ENCODE results near the gene RASGRP4.

- no peak for TF ChIP-seq CTCF (IDR thresholded peaks at IDR 0.05; ENCODE audit: insufficient read depth, low read depth, low read length)
- no peak for TF ChIP-seq EZH2 (IDR thresholded peaks at IDR 0.05; ENCODE audit: insufficient read depth, low read length)
Measured at GRCh38 chr19:38375098-38375493, 50.9 kb downstream of the RASGRP4 start.
